GM10266 (cell line): ENCODE data around the gene TRAF2.

Source experiments
- DNase-seq: peaks from one replicate; pipeline ENCODE4 v3.0.0; 2012; ENCODE audit errors: extremely low spot score
- TF ChIP-seq, protein P1 (sequence below): IDR thresholded peaks from 2 replicates; pipeline ENCODE4 v1.5.1; 2012; ENCODE audit warnings: mild to moderate bottlenecking, low read depth; ENCODE audit not compliant: control insufficient read depth, insufficient read depth; ENCODE audit errors: missing control alignments

The TRAF2 gene

DNA sequence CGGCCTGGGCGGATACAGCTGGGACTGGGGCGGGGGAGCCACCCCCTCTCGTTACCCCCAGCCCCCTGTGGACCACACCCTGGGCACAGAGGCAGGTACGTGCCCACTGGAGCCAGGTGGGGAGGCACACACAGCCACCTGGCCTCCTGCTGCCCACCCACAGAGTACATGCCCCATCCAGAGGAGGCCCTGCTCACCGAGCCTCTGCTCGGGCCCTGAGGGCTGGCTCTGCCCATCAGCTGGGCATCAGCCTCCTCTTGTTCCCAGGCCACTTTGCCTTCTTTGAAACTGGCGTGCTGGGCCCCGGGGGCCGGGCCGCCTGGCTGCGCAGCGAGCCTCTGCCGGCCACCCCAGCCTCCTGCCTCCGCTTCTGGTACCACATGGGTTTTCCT is 27.9 kb upstream of the TRAF2 start:
- TF ChIP-seq, protein P1, sequence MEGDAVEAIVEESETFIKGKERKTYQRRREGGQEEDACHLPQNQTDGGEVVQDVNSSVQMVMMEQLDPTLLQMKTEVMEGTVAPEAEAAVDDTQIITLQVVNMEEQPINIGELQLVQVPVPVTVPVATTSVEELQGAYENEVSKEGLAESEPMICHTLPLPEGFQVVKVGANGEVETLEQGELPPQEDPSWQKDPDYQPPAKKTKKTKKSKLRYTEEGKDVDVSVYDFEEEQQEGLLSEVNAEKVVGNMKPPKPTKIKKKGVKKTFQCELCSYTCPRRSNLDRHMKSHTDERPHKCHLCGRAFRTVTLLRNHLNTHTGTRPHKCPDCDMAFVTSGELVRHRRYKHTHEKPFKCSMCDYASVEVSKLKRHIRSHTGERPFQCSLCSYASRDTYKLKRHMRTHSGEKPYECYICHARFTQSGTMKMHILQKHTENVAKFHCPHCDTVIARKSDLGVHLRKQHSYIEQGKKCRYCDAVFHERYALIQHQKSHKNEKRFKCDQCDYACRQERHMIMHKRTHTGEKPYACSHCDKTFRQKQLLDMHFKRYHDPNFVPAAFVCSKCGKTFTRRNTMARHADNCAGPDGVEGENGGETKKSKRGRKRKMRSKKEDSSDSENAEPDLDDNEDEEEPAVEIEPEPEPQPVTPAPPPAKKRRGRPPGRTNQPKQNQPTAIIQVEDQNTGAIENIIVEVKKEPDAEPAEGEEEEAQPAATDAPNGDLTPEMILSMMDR, result no peak
- DNase-seq, result no peak

DNA sequence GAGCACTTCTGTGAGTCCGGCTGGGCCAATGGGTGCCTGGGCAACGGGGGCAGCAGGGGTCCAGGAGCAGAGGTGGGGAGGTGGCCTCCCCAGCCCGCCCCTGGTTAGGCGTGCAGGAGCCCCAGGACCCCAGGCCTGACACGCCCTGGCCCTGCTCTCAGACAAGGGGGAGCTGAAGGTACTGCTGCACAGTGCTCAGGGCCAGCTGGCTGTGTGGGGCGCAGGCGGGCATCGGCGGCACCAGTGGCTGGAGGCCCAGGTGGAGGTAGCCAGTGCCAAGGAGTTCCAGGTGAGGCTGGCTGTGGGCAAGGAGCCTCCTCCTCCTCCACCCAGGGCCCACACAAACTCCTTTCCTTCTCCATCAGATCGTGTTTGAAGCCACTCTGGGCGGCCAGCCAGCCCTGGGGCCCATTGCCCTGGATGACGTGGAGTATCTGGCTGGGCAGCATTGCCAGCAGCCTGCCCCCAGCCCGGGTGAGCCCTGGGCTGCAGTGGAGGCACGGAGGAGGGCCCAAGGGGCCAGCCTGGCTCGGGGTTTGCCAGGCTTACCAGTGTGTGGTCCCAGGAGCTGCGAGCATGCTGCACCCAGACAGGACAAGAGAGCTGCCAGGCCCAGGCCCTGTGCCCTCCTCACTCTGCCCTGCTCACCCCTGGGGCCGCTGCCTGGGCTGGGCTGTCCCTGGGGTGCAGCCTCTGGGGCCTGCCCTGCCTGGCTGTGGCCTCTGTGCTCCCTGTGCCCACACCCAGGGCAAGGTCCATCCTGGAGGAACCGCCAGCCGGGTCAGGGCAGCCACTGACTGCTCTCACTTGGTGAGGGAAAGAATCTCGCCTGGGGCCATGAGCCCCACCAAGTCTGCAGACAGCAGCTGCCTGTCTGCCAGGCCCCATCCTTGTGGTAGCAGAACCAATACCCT is 27.2 kb upstream of the TRAF2 start:
- TF ChIP-seq, protein P1, result no peak
- DNase-seq, result no peak

DNA sequence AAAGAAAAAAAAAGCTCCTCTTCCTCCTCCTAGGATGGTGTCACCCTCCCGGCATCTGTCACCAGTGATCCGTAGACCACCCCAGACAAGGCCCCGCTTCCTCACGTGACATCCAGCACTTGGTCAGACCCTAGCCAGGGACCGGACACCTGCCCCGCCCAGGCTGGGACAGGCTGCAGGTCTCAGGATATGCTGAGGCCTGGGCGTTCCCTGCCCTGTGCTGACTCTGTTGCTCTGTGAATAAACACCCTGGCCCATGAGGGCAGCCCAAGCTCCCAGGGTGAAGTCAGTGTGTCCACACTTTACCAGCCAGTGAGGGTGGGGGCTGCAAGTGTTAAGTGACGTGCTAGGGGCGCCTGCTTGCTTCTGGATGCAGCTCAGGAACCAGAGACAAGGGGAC is 25.8 kb upstream of the TRAF2 start:
- TF ChIP-seq, protein P1, result no peak
- DNase-seq, result no peak

DNA sequence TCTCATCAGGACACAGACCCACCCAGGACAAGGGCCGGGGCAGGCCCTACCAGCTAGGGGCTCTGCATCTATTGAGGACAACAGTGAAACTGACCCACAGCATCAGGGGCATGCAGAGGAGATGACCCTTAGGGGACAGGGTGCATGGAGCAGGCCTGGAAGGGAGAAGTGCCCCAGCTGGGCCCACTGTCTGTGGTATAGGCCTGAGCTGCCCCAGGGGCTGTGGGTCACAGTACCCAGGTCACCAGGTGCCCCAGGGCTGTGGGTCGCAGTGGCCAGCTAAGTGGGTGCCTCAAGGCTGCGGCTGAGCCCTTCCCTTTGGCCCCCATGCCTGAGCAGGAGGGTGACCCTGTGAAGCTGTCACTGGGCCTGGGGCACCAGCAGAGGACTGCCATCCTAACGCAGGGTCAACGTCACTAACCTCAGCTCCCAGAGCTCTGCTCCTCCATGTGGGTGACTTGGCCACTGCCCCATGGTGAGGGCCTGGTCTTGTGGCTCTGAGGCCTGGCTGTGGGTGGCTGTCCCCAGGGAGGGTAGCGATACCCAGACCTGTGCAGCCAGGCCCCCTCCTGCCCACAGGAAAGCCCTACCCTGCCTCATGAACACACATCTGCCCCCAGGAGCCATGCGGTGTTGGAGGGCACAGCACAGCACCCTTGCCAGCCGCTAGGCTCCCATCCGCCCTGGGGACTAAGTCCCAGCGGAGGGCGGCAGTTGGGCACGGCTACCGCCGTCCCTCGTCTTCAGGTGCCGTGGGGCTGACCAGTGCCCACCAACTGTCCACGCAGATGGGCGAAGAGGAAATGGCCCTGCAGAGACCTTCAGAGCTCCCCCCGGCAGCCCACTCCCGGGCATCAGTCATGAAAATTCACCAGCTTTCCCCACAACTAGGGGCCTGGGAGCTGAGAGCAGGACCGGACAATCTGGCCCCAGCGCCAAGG is 25.1 kb upstream of the TRAF2 start:
- TF ChIP-seq, protein P1, result no peak
- no peak for DNase-seq

DNA sequence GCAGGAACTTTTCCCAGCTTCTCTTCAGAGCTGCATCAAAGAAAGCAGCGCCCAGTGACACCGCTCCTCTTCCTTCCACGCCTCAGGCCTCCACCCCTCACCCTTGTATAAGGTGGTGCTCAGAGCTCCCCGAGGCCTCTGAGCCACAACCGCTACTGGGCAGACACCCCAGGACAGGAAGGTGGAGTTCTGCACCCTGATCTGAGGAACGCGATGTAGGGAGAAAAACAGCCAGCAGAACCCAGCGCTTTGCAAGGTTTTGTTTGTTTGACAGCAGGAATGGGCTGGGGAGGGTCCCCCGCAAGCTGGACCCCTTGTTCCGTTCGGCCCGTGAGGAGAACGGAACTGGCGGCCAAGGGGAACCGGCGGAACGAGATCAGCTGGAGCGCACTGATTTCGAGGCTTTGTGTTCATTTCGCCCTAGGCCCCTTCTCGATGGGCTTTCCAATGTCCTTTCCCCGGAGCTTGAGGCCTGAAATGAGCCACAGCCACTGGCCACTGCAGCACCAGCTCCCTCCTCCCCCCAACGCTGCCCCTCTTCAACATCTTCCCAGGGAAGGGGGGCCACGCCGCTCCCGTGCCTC is 24.4 kb upstream of the TRAF2 start:
- TF ChIP-seq, protein P1, result no peak
- DNase-seq, result no peak

DNA sequence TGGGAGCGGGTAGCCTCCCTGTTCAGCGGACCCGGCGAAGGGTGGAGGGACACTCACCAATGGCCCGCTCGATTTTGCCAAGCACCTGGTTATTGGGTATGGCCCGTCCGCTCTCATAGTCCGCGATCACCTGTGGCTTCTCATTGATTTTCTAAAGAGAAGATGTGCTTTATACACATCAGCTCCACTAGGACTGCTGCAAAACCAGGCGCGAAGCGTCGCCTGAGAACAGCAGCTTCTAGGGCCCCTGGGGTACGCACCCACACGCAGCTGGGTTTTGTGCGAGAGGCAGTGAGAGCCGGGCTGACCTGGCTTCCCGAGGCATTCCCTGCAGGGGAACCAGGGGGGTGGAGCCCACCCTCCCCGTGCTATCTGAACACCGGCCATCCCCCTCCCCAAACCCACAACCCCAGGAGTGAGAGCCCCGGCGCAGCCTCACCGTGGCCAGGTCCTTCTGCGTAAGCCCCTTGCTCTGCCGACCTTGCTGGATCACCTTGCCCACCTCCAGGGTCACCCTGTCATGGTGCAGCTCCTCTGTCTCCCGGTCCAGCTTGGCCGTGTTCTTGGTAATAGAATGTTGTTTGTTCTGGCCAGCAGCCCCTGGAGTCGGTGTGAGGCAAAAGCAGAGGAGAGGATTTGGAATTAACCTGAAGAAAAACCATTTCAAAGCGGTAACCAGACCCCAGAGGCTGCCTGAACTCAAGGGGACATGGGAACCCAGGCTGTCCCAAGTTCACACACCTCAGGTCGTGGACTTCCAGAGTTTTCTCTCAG is 23.3 kb upstream of the TRAF2 start:
- no peak for DNase-seq
- TF ChIP-seq, protein P1, result no peak
